K562 (cell line): ENCODE data around the gene RYR1. TPM values are rescaled to one million over a fixed set of nuclear protein-coding genes. Genes with fewer than 3 reads are reported as not detected.

Source experiments
- CAMTA2 ChIP-seq: fragments of 250-450 bp; sonication (Bioruptor Pico); conservative IDR thresholded peaks from 2 replicates; pipeline ENCODE4 v1.5.1; 2022
- CTBP1 ChIP-seq: fragments of 450-650 bp; IDR thresholded peaks from 2 replicates; pipeline ENCODE4 v1.6.1; 2016; ENCODE audit warnings: borderline replicate concordance
- E2F6 ChIP-seq, 2 experiments: IDR thresholded peaks; 2 replicates each; pipeline ENCODE4 v1.6.1; 2011; ENCODE audit warnings: borderline replicate concordance in 1 of 2, control low read depth in 1 of 2, low read depth in 1 of 2, low read length in 1 of 2, mild to moderate bottlenecking in 1 of 2, mixed read lengths in 1 of 2, moderate library complexity in 1 of 2; ENCODE audit not compliant: insufficient read depth in 1 of 2, insufficient read length in 1 of 2, poor library complexity in 1 of 2, severe bottlenecking in 1 of 2; ENCODE audit errors: extremely low read depth in 1 of 2
- HMG20A ChIP-seq: fragments of 450-650 bp; formaldehyde crosslinking; conservative IDR thresholded peaks from 2 replicates; pipeline ENCODE4 v1.4.0; 2020; ENCODE audit warnings: mild to moderate bottlenecking, mixed read lengths
- PHF20 ChIP-seq: fragments of 450-650 bp; IDR thresholded peaks from 2 replicates; pipeline ENCODE4 v1.6.1; 2018; ENCODE audit not compliant: partially characterized antibody
- PRDM10 ChIP-seq: fragments of 450-650 bp; IDR thresholded peaks from 2 replicates; pipeline ENCODE4 v1.6.1; 2018; ENCODE audit not compliant: partially characterized antibody
- RFX1 ChIP-seq: fragments of 450-650 bp; IDR thresholded peaks from 2 replicates; pipeline ENCODE4 v1.6.1; 2016; ENCODE audit warnings: mild to moderate bottlenecking, moderate library complexity
- TCF15 ChIP-seq: fragments of 250-450 bp; sonication (Bioruptor Pico); IDR thresholded peaks from 2 replicates; pipeline ENCODE4 v1.8.0; 2022; ENCODE audit warnings: moderate library complexity, mild to moderate bottlenecking, inconsistent platforms
- ZKSCAN3 ChIP-seq: fragments of 250-450 bp; sonication (Bioruptor Pico); IDR thresholded peaks from 2 replicates; pipeline ENCODE4 v1.4.0; 2020
- ZNF12 ChIP-seq: sonication (generic); formaldehyde crosslinking; IDR thresholded peaks from 2 replicates; pipeline ENCODE4 v1.4.0; 2020; ENCODE audit warnings: mild to moderate bottlenecking, missing genetic modification reagents
- ZNF282 ChIP-seq: sonication (generic); formaldehyde crosslinking; IDR thresholded peaks from 2 replicates; pipeline ENCODE4 v1.8.1; 2023; ENCODE audit warnings: missing genetic modification reagents
- ZNF316 ChIP-seq: fragments of 450-650 bp; IDR thresholded peaks from 2 replicates; pipeline ENCODE4 v1.6.1; 2016
- ZNF644 ChIP-seq: fragments of 200-800 bp; sonication (Bioruptor generic); IDR thresholded peaks from 2 replicates; pipeline ENCODE4 v1.6.1; 2016; ENCODE audit warnings: low read depth, missing genetic modification characterization, missing compliant biosample characterization
- ZNF695 ChIP-seq: fragments of 450-650 bp; formaldehyde crosslinking; IDR thresholded peaks from 2 replicates; pipeline ENCODE4 v1.4.0; 2020; ENCODE audit warnings: mild to moderate bottlenecking, moderate library complexity
- polyA plus RNA-seq, 8 experiments: library from polyadenylated mRNA; depleted of rRNA in 4 of 8; stranded (reverse) in 5 of 8; unstranded in 3 of 8; fragments of >200 nt; fragmentation: Nextera tagmentation in 2 of 8; fragmentation: Illumina TruSeq in 1 of 8; extraction: Ambion mirVana in 2 of 8; extraction: Trizol in 1 of 8; gene quantifications; 2 replicates each; pipeline versions ENCODE4 v1.2.1 to v1.2.3, GENCODE V29; 2011 to 2014; ENCODE audit warnings: inconsistent platforms in 1 of 8, missing spikeins in 1 of 8
- total RNA-seq, 7 experiments: library from RNA; depleted of rRNA in 6 of 7; stranded (reverse); fragments of >200 nt in 6 of 7; fragmentation: Illumina TruSeq in 2 of 7; extraction: Trizol in 2 of 7; gene quantifications; 2 replicates each; pipeline versions ENCODE4 v1.2.1 to v1.2.3, GENCODE V29; 2011 to 2021; ENCODE audit warnings: low replicate concordance in 1 of 7
- TF ChIP-seq, protein P1 (sequence below): sonication (generic); formaldehyde crosslinking; IDR thresholded peaks from 2 replicates; pipeline ENCODE4 v1.8.0; 2022; ENCODE audit warnings: missing genetic modification reagents, mild to moderate bottlenecking, borderline replicate concordance
- TF ChIP-seq, protein P2 (sequence below): fragments of 450-650 bp; IDR thresholded peaks from 2 replicates; pipeline ENCODE4 v1.6.1; 2016; ENCODE audit warnings: missing biosample characterization, missing genetic modification characterization
- TF ChIP-seq, protein P3 (sequence below): fragments of 250-450 bp; sonication (Bioruptor Pico); IDR thresholded peaks from 2 replicates; pipeline ENCODE4 v1.4.0; 2020; ENCODE audit warnings: mild to moderate bottlenecking

The RYR1 gene
- total and polyA plus RNA-seq, 9 of the 15 experiments (the other 6 are each of a cell fraction or from before 2014, with no cell fraction given): 0.11 to 7.4 (median 3.7) TPM

- peak; percentile 50 for TF ChIP-seq PRDM10
- TF ChIP-seq, protein P1, sequence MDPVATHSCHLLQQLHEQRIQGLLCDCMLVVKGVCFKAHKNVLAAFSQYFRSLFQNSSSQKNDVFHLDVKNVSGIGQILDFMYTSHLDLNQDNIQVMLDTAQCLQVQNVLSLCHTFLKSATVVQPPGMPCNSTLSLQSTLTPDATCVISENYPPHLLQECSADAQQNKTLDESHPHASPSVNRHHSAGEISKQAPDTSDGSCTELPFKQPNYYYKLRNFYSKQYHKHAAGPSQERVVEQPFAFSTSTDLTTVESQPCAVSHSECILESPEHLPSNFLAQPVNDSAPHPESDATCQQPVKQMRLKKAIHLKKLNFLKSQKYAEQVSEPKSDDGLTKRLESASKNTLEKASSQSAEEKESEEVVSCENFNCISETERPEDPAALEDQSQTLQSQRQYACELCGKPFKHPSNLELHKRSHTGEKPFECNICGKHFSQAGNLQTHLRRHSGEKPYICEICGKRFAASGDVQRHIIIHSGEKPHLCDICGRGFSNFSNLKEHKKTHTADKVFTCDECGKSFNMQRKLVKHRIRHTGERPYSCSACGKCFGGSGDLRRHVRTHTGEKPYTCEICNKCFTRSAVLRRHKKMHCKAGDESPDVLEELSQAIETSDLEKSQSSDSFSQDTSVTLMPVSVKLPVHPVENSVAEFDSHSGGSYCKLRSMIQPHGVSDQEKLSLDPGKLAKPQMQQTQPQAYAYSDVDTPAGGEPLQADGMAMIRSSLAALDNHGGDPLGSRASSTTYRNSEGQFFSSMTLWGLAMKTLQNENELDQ (CRISPR knock-in tag): no peak
- no peak for TF ChIP-seq ZNF644 (tag)
- no peak for TF ChIP-seq PHF20
- no peak for TF ChIP-seq E2F6 (IDR thresholded peaks at IDR 0.05; ENCODE audit: borderline replicate concordance in 1 of 2, extremely low read depth in 1 of 2, insufficient read depth in 1 of 2, insufficient read length in 1 of 2, low read depth in 1 of 2, low read length in 1 of 2, poor library complexity in 1 of 2, severe bottlenecking in 1 of 2)
- no peak for TF ChIP-seq CAMTA2 (CRISPR knock-in tag)
- no peak for TF ChIP-seq ZNF282 (CRISPR knock-in tag)
- TF ChIP-seq ZNF12 (CRISPR knock-in tag): no peak
- TF ChIP-seq HMG20A: no peak
- TF ChIP-seq, protein P2, sequence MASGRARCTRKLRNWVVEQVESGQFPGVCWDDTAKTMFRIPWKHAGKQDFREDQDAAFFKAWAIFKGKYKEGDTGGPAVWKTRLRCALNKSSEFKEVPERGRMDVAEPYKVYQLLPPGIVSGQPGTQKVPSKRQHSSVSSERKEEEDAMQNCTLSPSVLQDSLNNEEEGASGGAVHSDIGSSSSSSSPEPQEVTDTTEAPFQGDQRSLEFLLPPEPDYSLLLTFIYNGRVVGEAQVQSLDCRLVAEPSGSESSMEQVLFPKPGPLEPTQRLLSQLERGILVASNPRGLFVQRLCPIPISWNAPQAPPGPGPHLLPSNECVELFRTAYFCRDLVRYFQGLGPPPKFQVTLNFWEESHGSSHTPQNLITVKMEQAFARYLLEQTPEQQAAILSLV: no peak
- TF ChIP-seq ZNF316: peak; percentile 84
- no peak for TF ChIP-seq ZNF695
- no peak for TF ChIP-seq RFX1
- TF ChIP-seq ZKSCAN3: no peak
- TF ChIP-seq CTBP1: peak; percentile 72; the same call in 1 of the 2 replicates
- no peak for TF ChIP-seq TCF15 (CRISPR knock-in tag)
- TF ChIP-seq, protein P3, sequence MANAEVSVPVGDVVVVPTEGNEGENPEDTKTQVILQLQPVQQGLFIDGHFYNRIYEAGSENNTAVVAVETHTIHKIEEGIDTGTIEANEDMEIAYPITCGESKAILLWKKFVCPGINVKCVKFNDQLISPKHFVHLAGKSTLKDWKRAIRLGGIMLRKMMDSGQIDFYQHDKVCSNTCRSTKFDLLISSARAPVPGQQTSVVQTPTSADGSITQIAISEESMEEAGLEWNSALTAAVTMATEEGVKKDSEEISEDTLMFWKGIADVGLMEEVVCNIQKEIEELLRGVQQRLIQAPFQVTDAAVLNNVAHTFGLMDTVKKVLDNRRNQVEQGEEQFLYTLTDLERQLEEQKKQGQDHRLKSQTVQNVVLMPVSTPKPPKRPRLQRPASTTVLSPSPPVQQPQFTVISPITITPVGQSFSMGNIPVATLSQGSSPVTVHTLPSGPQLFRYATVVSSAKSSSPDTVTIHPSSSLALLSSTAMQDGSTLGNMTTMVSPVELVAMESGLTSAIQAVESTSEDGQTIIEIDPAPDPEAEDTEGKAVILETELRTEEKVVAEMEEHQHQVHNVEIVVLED (CRISPR knock-in tag): no peak
Measured at GRCh38 chr19:38557205-38557799, 123.8 kb downstream of the RYR1 start (continued).
